NCI-H146 treated with DMSO at 0.1 percent for 48 hours (cell line): Measurements from ENCODE around the gene RAF1.
A peak's percentile ranks its signal among the peaks of the same experiment; 100 is the strongest.
"Not testable (repeated sequence)": the region's sequence is repeated elsewhere in the genome, so short reads cannot be mapped to it uniquely, and the experiment has no call there.

Experiments used
- DNase-seq: peaks from one replicate; lab custom pipeline; 2025; ENCODE audit not compliant: unreplicated experiment; lab: John Stamatoyannopoulos, UW

The RAF1 gene

DNA sequence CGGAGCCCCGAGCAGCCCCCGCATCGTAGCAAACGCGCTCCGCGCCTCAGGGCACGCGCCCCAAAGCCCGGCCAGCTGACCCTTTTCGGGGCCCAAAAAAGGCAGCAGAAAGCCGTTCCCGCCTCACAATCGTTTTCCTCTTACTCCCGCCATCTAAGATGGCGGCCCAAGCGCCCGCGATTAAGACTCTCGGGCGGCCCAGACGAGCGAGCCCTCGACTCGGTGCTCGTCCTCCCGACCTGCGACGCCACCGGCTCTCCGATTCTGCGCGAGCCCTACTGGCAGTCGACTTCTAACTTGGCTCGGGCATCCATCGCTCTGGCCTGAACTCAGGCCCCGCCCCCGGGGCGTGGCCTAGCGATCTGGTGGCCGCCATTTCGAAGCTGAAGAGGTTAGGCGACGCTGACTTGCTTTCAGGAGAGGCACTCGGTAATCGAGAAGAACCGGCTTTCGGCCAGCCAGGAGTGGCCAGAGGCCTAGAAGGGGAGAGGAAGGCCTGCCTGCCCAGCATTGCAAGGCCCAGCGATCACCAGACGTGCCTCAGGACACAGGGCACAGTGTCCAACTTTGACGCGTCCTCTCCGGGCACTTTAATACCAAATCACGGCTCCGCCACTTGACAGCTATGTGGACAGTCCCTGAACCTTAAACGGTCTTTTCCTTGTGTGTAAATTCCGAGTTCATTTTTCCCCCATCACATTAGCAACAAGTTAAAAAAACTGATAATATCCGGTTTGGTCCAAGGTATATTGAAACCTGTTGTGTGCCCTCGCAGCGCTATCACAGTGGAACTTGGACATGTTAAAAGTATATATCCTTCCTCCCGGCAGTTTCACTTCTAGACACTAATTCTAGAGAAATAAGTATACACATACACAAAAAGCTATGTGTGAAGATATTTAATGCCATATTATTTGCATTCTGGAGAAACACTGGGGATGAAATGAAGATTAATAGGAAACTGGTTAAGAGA, at the start of gene RAF1:
TSS of gene RAF1 (minus strand) at position 182 of the 973 bp plus-strand sequence. CDS start 45,396 bp downstream, outside the sequence.
- peak; percentile 91 for DNase-seq

DNA sequence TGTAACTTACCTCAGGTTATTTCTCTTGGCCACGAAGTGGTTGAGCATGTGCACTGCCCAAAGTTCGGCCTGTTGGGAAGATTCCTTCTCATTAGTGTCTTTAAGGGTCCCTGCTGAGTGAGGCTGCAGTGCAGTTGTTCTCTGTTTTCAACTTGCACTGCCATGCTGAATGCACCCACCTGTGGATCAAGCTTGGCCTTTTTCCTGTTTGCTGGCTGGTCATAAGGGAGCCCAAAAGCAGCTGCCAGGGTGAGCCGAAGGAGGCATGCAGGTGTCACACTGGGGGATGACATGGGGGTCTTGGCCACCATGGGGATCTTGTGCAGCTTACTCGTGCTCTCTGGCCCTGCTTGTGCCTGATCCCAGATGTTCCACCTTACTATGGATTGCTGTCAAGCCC, 46.1 kb upstream of the RAF1 start:
- no peak for DNase-seq

DNA sequence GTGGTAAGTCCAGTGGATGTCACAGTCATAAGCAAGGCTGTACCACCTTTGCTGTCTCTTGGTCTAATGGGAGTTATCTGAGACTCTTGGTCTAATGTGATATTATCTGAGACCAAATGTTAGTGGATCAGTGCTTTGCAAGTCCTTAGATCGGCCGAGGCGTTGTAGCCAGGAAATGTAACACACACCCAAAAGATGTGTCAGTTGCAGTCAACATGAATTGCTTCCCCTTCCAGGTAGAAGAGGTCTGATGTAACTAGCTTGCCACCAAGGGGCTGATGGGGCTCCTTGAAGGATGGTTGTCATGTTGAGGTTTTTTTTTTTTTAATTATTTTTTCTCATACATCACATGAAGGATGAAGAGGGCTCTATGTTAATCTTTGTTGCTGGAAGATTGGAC, 45.4 kb upstream of the RAF1 start:
- DNase-seq = no peak

DNA sequence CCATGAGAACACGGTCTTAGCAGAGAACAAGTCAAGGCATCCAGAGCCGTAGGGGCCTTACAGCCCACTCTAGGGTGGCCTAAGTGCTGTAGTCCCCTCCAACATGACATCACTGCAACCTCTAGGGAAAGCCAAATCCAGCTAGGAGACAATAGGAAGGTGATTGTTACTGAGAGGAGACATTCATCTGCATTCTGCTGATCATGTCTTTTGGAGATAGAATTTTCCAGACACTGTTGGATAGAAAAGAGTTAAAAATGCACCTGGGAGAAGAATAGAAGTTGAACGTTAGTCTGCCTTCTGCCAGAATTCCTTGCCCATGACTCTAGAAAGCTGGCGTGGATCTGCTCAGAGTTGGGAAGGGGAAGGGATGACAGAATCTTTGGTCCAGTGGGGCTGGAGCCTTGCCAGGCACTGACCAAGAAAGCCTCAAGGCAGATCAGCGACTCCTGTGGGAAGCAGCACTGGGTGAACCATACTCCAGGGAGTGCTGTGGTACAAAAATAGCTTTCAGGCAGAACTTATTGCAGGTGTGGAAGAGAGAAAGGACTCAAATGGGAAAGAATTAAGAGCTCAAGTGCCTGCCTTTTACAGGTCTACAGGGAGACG, 44.8 kb upstream of the RAF1 start:
- DNase-seq = no peak

DNA sequence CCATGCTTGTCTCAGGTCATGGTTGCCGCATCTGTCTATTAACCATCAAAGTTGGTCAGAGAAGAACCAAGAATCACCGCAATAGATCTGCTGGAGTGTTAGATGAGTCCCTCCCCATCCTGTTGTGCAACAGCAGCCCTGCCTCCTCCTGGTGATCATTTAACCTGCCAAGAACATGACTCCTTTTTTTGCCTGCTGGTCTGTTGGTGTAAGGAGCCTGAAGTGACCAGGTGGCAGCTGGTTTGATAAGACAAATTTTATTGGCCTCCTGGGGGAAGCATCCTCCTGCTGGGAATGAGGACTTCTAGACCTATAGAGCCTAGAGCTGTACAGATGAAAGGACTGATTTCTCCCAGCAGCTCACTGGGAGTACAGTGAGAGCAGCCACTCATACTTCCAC, 43.5 kb upstream of the RAF1 start:
- peak; percentile 29 for DNase-seq

DNA sequence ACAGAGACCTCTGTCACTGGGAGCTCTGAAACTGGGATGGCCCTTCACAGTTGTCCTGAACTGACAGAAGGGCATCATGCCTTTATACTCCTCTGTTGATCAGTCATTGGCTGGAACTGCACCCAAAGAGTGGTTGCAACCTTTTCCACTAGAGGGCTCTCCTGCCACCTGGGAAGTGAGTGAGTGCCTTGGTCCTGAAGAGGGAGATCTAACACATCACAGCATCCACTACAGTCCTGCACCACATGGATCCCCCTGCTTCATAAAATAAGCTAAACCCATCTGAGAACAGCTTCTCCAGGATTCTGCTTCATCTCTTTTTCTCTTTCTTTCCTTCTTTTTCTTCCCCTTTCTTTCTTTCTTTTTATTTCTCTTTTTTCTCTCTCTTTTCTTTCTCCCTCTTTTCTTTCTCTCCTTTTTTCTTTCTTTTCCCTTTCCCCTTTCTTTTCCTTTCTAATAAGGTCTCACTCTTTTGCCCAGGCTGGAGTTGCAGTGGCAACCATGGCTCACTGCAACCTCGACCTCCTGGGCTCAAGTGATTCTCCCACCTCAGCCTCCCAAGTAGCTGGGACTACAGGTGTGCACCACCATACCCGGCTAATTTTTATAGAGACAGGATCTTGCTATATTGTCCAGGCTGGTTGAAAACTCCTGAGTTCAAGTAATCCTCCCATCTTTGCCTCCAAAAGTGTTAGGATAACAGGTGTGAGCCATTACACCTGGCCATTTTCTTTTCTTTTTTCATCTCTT, 42.8 kb upstream of the RAF1 start:
- DNase-seq = peak; percentile 16

DNA sequence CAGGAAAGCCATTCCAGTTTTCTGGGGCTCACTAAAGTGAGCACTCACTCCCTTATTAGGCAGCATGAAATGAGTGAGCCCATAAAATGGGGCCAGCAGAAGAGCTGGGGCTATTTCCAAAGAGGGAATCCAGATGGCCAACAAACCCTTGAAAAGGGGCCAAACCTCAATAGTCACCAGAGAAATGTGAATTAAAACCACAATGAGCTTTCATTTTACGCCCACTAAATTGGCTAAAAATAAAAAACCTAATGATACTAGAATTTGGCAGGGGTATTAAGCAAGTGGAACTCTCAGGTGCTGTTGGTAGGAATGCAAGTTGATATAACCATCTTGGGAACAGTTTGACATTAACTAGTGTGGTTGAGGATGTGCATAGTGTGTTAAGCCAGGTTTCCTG, 42.1 kb upstream of the RAF1 start:
- DNase-seq = no peak

DNA sequence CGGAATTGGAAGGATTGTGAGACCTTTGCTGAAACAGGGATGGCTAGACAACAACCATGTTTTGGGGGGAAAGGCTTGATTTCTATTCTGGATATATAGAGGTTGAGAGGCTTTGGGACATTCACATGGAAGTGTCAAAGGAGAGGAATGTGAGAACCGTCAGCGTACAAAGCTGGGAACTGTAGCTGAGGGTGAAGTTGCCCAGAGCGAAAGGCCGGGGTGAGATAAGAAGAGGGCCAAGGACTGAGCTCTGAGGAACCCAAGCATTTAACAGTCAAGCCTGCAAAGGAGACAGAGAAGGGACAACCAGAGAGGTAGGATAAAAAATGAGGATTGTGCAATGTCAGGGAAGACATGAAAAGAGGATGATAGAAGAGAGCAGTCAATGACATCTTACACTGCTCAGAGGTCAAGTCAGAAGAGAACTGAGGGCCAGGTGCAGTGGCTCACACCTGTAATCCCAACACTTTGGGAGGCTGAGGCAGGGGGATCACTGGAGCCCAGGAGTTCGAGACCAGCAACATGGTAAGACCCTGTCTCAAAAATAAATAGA, 41.5 kb upstream of the RAF1 start:
- no peak for DNase-seq

DNA sequence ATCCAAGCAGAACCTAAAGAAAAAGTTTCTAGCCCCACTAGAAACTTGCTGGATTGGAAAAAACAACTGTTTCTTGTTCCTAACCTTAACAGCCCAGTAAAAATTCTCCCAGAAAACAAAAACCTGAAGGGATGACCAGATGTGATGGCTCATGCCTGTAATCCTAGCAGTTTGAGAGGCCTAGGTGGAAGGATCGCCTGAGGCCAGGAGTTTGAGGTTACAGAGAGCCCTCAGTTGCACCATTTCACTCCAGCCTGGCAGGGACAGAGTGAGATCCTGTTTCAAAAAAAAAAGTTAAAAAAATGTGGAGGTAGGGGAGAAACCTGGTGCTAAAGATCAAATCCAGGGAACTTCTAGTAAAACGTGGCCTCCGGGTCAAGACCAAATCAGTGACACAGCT, 38.6 kb upstream of the RAF1 start:
- DNase-seq = no peak

DNA sequence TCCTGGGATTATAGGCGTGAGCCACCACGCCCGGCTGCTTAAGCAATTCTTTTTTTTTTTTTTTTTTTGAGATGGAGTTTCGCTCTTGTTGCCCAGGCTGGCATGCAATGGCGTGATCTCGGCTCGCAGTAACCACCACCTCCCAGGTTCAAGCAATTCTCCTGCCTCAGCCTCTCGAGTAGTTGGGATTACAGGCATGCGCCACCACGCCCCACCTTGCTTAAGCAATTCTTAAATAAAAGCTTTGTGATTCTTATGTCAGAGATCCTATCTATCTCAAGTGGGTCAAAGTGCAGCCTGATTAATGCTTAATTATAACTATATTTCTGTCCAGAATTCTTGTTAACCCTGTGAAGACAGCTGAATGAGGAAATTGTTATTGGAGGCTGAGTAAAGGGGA, 37.7 kb upstream of the RAF1 start:
- DNase-seq = not testable (repeated sequence)

DNA sequence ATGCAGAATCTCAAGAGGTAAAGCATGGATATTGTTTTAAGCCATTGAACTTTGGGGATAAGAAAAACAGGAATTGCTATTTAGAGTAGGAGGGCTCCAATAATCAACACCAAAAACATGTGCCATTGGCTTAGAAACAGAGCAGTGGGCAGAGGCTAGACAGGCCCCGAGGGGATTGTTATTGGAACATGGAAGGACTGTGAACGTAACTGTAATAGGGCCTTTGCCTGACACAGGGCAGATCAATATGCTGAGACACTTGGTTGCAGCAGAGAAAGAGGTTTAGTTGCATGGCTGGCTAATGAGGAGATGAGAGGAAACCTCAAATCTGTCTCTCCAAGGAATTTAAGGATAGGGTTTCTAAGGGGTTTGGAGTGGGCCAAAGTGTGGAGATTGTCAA, 36.9 kb upstream of the RAF1 start:
- DNase-seq = no peak

DNA sequence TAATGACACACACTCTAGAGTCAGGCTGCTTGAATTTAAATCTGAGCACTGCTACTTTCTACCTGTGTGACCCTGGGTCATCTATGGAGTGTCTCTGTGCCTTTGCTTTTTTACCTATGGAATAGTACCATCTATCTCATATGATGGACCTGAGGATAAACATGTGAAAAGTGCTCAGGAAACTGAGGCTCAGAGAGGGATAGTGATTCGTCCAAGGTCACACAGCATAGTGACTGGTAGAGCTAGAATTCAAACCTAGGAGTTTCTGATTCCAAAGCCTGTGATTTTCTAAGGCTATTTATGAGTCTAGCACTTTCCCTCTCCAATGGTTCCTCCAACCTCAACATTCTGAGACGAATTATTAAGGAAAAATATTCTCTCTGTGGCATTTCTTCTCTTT, 32.0 kb upstream of the RAF1 start:
- no peak for DNase-seq

DNA sequence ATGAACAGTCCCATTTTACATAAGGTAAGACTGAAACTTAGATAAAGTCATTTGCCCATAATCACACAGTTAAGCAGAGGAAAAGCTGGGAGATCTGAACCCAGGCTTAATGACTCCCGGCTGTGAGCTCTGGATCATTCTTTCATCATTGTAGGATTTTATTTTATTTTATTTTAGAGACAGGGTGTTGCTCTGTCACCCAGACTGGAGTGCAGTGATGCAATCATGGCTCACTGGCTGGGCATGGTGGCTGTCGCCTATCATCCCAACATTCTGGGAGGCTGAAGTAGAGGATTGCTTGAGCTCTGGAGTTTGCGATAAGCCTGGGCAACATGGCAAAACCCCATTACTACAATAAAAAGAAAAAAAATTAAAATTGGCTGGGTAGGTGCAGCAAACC, 31.2 kb upstream of the RAF1 start:
- no peak for DNase-seq

DNA sequence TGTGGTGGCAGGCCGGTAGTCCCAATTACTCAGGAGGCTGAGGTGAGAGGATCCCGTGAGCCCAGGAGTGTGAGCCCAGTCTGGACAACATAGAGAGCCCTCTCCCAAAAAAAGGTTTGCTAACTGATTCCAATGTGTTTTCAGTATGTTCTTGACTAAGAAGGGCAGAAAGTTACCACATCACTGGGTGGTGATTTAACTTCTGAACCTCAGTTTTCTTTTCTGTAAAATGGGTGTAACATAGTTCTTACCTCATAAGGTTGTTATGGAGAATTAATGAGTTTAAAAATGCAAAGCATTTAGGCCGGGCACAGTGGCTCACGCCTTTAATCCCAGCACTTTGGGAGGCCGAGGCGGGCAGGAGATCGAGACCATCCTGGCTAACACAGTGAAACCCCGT, 28.5 kb upstream of the RAF1 start:
- no peak for DNase-seq

DNA sequence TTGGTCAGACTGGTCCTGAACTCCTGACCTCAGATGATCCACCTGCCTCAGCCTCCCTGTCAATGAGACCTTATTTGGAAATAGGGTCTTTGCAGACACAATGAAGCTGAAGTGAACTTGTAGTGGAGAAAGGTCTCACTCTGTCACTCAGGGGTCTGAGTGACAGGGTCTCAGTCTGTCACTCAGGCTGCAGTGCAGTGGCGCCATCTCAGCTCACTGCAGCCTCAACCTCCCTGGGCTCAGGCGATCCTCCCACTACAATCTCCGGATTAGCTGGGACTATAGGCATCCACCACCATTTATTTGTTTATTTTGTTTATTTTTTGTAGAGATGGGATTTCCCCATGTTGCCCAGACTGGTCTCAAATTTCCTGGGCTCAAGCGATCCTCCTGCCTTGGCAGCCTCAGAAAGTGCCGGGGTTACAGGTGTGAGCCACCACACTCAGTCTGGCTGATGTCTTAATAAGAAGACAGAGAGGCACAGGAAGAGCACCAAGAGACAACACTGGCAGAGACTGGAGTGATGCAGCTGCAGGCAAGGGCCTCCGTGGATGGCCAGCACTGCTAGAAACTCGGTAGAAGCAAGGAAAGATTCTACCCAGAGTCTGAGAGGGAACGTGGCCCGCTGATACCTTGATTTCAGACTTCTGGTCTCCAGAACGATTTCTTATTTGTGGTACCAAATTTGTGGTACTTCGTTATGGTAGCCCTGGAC, 26.2 kb upstream of the RAF1 start:
- no peak for DNase-seq

DNA sequence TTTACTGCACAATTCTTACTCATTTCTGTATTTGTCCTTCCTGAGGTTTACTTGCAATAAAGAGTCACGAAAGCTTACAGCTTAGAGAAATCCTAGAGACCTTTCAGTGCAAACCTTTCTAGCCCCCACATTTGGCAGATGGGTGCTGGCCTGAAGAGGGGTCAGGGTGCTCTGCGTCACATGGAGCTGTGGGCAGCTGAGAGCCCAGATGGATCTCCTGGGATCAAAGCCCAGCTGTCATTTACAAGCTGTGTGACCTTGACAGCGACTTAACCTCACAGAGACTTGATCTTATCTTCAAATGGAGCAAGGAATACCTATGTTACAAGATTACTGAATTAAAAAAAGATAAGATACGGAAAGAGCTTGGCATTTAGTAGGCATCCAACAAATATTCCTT, 24.0 kb upstream of the RAF1 start:
- DNase-seq = no peak

DNA sequence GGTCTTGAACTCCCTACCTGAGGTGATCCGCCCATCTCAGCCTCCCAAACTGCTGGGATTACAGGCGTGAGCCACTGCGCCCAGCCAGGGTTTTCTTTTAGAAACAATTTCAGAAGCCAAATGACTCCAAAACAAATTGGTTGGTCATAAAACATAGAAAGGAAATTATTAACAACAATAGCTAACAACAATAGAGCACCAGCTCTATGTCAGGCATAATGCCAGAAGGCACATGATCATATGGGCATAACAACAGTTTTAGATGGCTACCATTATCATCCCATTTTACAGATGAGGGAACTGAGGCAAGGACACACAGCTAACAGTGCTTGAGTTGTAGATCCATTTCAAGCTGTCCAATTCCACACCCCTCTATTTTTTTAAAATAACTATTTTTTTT, 22.2 kb upstream of the RAF1 start:
- DNase-seq = no peak

DNA sequence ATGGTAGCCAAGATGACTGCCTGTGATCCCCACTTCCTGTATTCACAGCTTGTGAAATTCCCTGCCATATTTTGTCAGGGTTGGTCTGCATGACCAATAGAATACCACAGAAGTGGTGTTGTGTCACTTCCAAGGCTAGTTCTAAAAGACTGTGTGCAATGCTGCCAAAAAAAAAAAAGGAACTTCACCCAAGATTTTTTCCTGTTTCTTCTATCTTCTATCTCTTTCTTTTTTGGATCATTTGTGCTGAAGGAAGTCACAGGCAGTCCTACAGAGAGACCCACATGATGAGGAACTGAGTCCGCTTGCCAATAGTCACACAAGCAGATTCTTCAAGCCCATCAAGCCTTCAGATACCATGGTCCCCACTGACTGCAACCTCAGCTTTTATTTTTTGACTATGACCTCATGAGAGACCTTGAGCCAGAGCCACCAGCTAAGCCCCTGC, 18.1 kb upstream of the RAF1 start:
- DNase-seq = no peak

DNA sequence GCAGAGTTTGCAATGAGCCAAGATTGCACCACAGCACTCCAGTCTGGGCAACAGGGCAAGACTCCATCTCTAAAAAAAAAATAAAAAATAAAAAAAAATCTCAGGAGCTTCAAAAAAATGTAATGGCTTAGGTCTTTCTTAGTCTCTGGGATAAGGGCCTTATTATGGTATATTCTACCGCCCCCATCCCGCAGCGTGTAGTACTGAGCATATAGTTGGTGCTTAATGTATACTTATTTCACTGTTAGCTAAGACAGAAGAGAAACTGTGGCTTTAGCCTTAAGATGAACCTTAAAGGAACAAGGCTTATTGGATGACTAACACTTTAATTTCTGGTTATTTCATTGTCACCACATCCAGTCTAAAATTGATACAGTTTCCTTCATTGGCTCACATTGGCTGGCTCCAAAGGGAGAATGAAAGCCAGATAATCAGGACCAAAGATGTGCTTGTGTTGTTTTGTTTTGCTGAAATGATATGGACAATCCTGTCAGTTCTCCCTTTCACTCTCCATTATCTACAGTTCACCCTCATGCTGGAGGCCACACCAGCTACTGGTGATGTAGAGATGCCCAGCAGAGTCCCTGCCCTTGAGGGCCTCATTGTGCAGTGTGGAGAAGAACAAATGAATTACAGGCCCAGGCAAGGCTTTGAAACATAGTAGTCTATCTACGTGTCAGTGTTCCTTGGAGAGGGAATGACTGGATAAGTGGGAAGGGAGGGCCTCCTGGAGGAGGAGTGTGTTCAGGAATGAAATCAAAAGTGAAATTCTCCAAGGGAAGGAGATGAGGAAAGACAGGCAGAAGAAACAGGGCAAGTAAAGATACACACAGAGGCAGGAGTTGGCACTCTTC, 17.4 kb upstream of the RAF1 start:
- no peak for DNase-seq

DNA sequence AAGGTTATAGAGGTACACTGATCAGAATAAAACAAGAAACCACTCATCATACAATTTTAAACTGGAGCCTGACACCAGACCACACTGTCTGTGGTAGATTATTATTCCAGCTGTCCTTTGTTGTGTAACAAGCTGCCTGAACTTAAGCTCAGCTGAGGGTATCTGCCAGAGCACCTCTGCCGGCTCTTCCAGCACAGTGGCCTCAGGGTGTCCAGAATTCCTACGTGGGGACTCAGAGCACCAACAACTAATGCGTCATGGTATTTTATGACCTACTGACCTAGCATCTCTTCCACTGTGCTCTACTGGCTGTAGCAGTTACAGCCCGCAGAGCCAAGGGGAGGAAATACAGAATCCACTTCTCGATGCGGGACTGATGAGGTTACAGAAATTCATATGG, 15.6 kb upstream of the RAF1 start:
- no peak for DNase-seq
